Ecto neural progenitor cell (in vitro differentiated cells): Measurements from ENCODE around the gene LOXL1.
"Not testable (repeated sequence)": the region's sequence is repeated elsewhere in the genome, so short reads cannot be mapped to it uniquely, and the experiment has no call there.

Experiments
- DNase-seq: peaks from one replicate; pipeline ENCODE4 v3.0.0-alpha.2; 2018; ENCODE audit warnings: low spot score

The LOXL1 gene

GRCh38 chr15:73922186-73923151 is 3.8 kb upstream of the LOXL1 start:
- peak; percentile 65 for DNase-seq

- DNase-seq, result no peak
Measured at GRCh38 chr15:73923156-73923487, 3.1 kb upstream of the LOXL1 start.

GRCh38 chr15:73923488-73924164 is 2.6 kb upstream of the LOXL1 start:
- no peak for DNase-seq

- no peak for DNase-seq
Measured at GRCh38 chr15:73924171-73924921, 1.9 kb upstream of the LOXL1 start.

- no peak for DNase-seq
Measured at GRCh38 chr15:73925848-73926218, 429 bp upstream of the LOXL1 start.

- DNase-seq, result peak; percentile 79
Measured at GRCh38 chr15:73927003-73927475, 777 bp downstream of the LOXL1 start.

- DNase-seq, result peak; percentile 81
Measured at GRCh38 chr15:73927476-73928240, 1.4 kb downstream of the LOXL1 start.

GRCh38 chr15:73928241-73928579 is 1.9 kb downstream of the LOXL1 start:
- DNase-seq, result no peak

- no peak for DNase-seq
Measured at GRCh38 chr15:73928971-73929627, 2.8 kb downstream of the LOXL1 start.

- no peak for DNase-seq
Measured at GRCh38 chr15:73930371-73930770, 4.1 kb downstream of the LOXL1 start.

- no peak for DNase-seq
Measured at GRCh38 chr15:73930790-73931281, 4.6 kb downstream of the LOXL1 start.

GRCh38 chr15:73931441-73931840 is 5.2 kb downstream of the LOXL1 start:
- no peak for DNase-seq

- DNase-seq, result no peak
Measured at GRCh38 chr15:73932381-73933191, 6.3 kb downstream of the LOXL1 start.

GRCh38 chr15:73934281-73934680 is 8.0 kb downstream of the LOXL1 start:
- no peak for DNase-seq

GRCh38 chr15:73935547-73935946 is 9.3 kb downstream of the LOXL1 start:
- no peak for DNase-seq

- DNase-seq, result no peak
Measured at GRCh38 chr15:73936181-73936580, 9.9 kb downstream of the LOXL1 start.

GRCh38 chr15:73936588-73937290 is 10.5 kb downstream of the LOXL1 start:
- no peak for DNase-seq

- DNase-seq, result no peak
Measured at GRCh38 chr15:73937296-73937695, 11.0 kb downstream of the LOXL1 start.

- no peak for DNase-seq
Measured at GRCh38 chr15:73937726-73938125, 11.5 kb downstream of the LOXL1 start.

GRCh38 chr15:73938516-73938915 is 12.3 kb downstream of the LOXL1 start:
- not testable (repeated sequence) for DNase-seq
